HL-60 (cell line): ENCODE data around the gene FNDC3B.

Experiments
- DNase-seq, 2 experiments: peaks; one replicate each; pipeline ENCODE4 v3.0.0-alpha.2; 2010 to 2020; ENCODE audit warnings: low read depth in 1 of 2, low spot score in 1 of 2
- H3K27ac ChIP-seq: fragments of 250-450 bp; sonication (Bioruptor Pico); replicated peaks from 2 replicates; pipeline ENCODE4 v1.5.1; 2020; ENCODE audit warnings: mild to moderate bottlenecking, moderate library complexity
- H3K27me3 ChIP-seq: fragments of 250-450 bp; sonication (Bioruptor Pico); 2 replicates; pipeline ENCODE4 v1.5.1; 2021; ENCODE audit warnings: mild to moderate bottlenecking, moderate library complexity; ENCODE audit not compliant: insufficient read depth, poor library complexity, severe bottlenecking
- H3K4me3 ChIP-seq: replicated peaks from 2 replicates; pipeline ENCODE4 v1.5.1; 2011; ENCODE audit warnings: mild to moderate bottlenecking, control low read depth, low read length; ENCODE audit not compliant: insufficient read depth
- GABPA ChIP-seq: IDR thresholded peaks from 2 replicates; pipeline ENCODE4 v1.6.1; 2012; ENCODE audit warnings: low read depth
- POLR2AphosphoS5 ChIP-seq: IDR thresholded peaks from 2 replicates; pipeline ENCODE4 v1.6.1; 2012; ENCODE audit warnings: low read depth
- SPI1 ChIP-seq: IDR thresholded peaks from 2 replicates; pipeline ENCODE4 v1.6.1; 2012; ENCODE audit warnings: low read depth, mild to moderate bottlenecking, borderline replicate concordance
- TF ChIP-seq, protein P1 (sequence below): IDR thresholded peaks from one replicate; pipeline ENCODE4 v1.5.1; 2011; ENCODE audit warnings: low read length, control low read depth, inconsistent platforms; ENCODE audit not compliant: insufficient read depth
- TF ChIP-seq, protein P2 (sequence below): IDR thresholded peaks from 2 replicates; pipeline ENCODE4 v1.6.1; 2012; ENCODE audit warnings: low read depth; ENCODE audit not compliant: insufficient replicate concordance

FNDC3B gene

DNA sequence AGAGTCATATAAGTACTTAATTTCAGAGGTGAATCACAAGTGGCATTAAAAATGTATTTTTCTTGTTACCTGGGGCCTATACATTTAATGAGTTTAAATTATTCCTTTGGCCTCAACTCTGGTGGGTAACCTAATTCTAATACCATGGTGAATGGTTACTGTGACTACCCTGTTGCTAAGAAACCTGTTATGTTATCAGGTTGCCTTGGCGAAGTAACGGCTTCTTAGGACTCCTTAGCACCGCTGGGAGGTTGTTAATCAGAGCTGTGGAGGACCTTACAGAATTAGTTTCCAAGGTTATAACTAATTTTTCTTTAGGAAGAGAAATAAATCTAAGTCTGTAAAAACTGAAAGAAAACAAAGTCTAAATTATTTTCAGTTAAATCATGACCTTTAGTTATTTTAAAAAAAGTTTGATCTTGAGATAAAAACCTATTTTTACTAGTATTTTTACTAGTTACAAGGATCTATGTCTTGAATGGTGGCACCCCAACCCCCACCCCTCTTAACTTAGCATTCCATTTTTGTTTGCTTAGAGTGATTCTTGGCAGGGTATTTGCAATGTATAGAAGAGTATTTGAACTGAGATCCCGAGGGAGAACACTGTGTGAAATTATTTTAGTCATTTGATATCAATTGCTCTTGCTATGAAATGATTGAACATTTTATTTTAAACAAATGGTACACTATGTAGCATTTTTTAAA is 155.5 kb downstream of the FNDC3B start:
- Histone ChIP-seq H3K27ac (peak overlapping the region; percentile 28), H3K4me3 (no peak overlapping the region), H3K27me3 (no peaks in the 10 kb centered on the region)
- TF ChIP-seq GABPA, result no peak
- TF ChIP-seq, protein P1, sequence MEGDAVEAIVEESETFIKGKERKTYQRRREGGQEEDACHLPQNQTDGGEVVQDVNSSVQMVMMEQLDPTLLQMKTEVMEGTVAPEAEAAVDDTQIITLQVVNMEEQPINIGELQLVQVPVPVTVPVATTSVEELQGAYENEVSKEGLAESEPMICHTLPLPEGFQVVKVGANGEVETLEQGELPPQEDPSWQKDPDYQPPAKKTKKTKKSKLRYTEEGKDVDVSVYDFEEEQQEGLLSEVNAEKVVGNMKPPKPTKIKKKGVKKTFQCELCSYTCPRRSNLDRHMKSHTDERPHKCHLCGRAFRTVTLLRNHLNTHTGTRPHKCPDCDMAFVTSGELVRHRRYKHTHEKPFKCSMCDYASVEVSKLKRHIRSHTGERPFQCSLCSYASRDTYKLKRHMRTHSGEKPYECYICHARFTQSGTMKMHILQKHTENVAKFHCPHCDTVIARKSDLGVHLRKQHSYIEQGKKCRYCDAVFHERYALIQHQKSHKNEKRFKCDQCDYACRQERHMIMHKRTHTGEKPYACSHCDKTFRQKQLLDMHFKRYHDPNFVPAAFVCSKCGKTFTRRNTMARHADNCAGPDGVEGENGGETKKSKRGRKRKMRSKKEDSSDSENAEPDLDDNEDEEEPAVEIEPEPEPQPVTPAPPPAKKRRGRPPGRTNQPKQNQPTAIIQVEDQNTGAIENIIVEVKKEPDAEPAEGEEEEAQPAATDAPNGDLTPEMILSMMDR, result no peak
- no peak for TF ChIP-seq POLR2AphosphoS5
- no peak for TF ChIP-seq SPI1
- TF ChIP-seq, protein P2, sequence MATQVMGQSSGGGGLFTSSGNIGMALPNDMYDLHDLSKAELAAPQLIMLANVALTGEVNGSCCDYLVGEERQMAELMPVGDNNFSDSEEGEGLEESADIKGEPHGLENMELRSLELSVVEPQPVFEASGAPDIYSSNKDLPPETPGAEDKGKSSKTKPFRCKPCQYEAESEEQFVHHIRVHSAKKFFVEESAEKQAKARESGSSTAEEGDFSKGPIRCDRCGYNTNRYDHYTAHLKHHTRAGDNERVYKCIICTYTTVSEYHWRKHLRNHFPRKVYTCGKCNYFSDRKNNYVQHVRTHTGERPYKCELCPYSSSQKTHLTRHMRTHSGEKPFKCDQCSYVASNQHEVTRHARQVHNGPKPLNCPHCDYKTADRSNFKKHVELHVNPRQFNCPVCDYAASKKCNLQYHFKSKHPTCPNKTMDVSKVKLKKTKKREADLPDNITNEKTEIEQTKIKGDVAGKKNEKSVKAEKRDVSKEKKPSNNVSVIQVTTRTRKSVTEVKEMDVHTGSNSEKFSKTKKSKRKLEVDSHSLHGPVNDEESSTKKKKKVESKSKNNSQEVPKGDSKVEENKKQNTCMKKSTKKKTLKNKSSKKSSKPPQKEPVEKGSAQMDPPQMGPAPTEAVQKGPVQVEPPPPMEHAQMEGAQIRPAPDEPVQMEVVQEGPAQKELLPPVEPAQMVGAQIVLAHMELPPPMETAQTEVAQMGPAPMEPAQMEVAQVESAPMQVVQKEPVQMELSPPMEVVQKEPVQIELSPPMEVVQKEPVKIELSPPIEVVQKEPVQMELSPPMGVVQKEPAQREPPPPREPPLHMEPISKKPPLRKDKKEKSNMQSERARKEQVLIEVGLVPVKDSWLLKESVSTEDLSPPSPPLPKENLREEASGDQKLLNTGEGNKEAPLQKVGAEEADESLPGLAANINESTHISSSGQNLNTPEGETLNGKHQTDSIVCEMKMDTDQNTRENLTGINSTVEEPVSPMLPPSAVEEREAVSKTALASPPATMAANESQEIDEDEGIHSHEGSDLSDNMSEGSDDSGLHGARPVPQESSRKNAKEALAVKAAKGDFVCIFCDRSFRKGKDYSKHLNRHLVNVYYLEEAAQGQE, result no peak
- DNase-seq, result no peak

DNA sequence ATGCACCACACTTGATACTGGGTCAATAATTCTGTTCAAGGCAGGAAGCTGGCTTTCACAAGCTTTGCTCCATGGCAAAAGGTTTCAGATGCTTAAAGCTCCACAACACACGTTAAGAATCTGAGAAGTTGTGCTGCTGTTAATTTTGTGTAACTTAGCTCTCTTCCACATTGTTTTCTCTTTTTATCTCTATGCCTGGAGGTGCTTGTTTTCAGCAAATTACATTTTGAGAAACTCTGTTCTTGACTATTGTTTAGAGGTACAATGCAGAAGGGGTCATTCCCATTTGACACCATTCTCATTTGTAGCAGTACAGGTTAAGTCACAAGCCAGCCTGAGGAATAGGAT is 156.0 kb downstream of the FNDC3B start:
- no peak for TF ChIP-seq GABPA
- TF ChIP-seq, protein P2, result no peak
- no peak for TF ChIP-seq SPI1
- no peak for TF ChIP-seq POLR2AphosphoS5
- TF ChIP-seq, protein P1, result no peak
- DNase-seq, result no peak
- peak overlapping the region; percentile 28 for H3K27ac ChIP-seq
- no peaks in the 10 kb centered on the region for H3K27me3 ChIP-seq
- H3K4me3 ChIP-seq, result no peak overlapping the region

- H3K27me3 ChIP-seq, result no peaks in the 10 kb centered on the region
- H3K4me3 ChIP-seq, result no peak overlapping the region
- no peak for DNase-seq
- H3K27ac ChIP-seq, result no peak overlapping the region
- TF ChIP-seq, protein P2, result no peak
- TF ChIP-seq, protein P1, result no peak
- no peak for TF ChIP-seq POLR2AphosphoS5
- TF ChIP-seq GABPA, result no peak
- no peak for TF ChIP-seq SPI1
Measured at GRCh38 chr3:172197344-172197743, 158.0 kb downstream of the FNDC3B start.
